GM21786 (cell line): Measurements from ENCODE around the gene DAAM2.

Source experiments
- ATAC-seq: cut with Tn5 transposase; IDR thresholded peaks from one replicate; pipeline ENCODE4 v1.9.1; 2021; ENCODE audit not compliant: unreplicated experiment

DAAM2 gene

GRCh38 chr6:39786649-39787048, 5.5 kb upstream of the DAAM2 start:
- no peak for ATAC-seq

GRCh38 chr6:39787322-39787721, 4.9 kb upstream of the DAAM2 start:
- no peak for ATAC-seq

DNA sequence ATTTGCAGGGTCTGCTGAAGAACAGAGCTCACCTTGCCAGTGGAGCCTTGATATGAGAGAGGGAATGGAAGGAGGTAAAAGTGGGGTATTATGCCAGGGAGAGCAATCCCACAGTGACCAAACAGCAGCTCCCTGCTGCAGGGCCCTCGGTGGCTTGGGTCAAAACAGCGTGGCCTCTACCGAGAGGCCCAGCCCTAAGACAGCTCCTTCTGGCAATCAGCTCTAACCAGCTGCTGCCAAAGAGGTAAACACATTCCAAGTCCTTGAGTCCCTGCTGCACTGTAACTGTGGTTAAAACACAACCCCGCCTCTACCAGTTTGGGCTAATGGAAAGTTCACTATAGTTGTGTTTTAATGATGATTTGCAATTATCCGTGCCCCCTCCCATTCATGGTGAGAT, 1.4 kb upstream of the DAAM2 start:
- no peak for ATAC-seq

DNA sequence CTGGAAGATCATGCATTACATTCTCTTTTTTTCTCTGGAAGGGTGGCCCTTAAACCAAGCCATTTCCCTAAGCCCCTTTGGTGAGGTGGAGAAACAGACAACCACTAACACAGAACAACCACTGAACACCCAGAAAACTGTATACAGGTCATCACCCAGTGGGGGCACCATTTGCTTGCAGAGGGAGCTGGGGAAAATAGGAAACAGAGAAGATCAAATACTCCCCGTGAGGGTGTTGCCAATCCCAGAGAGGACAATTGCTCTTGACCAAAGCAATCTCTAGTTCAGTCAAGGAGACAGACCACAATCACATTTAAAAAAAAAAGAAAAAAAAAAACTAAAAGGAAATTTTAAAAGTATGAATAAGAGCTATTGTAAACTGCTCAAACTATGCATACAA, 865 bp upstream of the DAAM2 start:
- ATAC-seq: no peak

GRCh38 chr6:39792540-39793450, 619 bp downstream of the DAAM2 start:
- ATAC-seq: no peak

DNA sequence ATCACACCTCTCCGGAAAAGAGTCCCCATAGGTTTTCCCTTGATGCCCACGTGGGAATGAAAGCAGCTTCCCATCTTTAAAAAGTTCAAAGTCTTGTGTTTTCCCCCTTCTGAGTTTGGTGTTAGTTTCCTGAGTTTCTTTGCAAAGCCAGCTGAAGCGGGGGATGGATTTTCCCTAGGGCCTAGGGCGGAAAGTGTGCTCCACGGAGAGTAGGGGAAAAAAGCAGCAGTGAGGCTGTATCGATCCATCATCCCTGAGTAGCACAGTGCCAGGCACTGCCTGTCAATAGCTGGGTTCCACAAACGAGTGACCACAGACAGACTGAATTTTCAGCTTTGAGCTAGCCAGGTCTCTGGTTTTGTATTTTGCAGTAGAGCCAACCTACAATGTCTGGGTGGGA, 1.3 kb downstream of the DAAM2 start:
- no peak for ATAC-seq

DNA sequence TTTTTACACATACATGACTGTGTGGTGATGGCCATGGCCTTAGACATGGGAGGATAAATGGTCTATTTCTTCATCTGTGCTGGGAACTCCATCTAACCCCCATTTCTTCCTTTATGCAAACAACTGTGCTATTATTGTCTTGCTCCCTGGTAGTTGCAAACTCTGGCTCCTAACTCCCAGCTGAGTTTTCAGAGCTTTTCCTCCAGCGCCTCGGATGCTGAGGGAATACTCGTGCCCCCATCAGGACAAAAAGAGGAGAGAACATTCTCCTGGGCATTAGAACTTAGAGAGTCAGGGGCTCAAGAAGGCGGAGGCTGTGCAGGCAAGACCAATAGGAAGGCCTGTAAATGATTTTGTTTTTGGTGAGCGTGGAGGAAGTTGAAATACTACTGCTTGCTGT, 2.1 kb downstream of the DAAM2 start:
- no peak for ATAC-seq

- ATAC-seq: no peak
Measured at GRCh38 chr6:39797751-39798150, 5.6 kb downstream of the DAAM2 start.

DNA sequence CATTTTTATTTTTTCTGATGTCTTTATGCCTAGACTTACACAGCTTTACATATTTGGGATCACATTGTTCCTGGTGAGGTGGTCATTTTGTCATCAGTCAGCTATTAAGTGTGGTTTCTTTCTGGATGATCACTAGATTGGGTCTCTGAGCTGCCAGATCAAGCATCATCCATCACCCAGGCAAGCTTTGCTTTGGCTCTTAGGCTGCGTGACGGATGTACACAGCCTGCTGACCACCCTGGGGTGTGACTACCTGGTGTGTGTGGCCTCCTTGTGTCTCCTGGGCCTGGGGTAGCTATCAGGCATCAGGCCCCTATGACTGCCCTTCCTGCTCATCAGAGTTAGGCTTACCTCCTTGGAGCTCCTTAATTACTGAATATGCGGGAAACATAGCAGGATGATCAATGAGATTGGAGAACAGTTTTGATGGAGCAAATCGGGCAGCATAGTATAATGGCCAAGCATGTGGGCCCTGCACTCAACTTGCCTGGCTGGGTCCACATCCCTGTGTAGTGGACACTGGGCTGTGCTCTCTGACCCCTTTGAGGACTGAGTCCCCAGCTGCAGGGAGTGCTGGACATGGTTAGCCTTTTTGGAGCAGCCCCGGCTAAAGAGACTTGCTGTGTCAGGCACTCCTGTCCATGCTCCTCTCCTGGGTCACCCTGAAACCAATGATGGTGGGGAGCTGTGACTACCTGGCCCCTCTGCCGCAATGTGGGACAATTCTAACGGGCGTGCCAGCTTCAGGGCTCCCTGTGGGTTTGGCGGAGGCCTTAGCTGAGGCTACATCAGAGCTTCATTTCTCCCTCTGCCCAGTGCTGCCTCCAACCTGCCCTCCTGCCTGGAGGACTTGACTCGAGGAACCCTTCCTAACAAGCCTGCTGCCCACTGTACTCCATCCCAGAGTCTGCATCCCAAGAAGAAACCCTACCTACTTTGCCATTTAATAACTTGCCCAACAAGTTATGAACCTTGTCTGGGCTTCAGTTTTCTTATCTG, 8.2 kb downstream of the DAAM2 start:
- no peak for ATAC-seq

DNA sequence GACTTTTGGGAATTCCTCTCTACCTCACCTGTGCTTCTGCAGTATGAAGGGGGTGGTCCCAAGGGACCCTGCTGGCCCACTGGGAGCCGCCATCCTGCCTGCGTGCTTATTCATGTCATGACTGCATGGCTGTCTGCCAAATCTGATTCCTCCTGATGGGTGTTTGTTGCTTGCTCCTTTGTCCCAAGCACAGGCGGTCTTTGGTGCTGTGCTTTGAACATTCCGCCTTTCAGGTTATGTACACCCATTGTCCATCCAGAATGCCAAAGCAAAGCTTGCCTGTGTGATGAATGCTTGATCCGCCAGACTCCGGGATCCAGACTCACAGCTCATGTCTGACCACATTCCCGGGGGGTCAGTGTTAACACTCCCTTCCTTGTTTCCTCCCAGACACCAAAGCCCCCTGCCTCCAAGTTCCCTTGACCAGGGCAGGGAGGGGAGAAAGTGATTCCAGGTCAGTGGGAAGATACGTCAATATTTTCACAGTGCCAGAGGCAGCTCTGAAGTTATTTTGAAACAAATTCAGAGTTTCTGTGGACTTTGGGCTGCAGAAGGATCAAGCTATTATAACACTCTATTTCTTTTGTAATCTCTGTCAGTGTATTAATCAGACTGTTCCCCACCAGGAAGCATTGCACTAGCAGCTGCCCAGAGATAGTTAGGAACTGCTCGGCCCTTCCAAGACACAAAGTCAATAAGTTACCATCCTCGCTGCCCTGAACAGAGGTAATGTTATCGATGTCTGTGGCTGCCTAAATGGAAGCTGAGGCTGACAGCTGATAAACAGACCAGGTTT, 9.5 kb downstream of the DAAM2 start:
- no peak for ATAC-seq

DNA sequence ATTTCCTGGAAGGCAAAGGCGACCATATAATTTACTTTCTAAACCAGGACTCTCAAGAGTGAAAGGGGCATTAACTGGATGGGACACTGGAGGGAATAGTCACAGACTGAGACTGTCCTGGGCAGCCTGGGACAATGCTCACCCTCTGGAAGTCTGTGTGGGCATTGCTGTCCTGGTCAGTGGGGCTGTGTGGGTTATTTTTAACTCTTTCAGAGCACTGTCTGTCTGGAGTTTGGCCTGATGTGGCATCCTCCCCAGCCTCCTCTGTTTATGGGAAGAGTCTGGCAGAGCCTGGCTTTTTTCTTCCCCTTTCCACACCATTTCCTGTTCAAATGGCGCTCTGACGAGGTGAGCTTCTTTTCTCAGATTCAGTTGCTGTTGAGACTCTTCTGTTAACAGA, 11.7 kb downstream of the DAAM2 start:
- no peak for ATAC-seq

DNA sequence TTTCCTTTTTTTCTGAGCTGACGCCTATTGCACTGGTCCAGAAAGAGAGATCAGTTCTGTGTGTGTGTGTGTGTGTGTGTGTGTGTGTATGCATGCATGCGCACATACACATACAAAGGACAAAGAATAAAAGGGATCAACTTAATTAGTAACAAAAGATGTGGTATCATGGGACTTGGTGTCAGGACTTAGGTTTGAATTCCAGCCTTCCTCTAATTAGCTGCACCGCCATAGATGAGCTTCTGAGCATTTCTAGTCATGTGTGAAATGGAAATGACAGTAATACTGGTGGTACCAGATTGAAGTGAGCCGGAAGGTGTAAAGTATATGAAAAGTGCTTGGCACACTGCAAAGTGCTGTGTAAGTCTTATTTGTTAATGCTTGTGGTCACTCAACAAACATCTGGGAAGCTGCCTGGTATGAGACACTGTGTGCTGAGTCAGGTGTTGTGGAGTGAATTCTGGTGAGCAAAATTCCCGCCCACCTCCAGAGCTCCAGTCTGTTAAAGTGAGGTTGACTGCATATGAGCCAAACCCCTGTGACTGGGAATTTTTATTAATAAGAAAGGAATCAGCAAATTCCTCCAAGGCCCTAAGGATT, 12.4 kb downstream of the DAAM2 start:
- no peak for ATAC-seq

GRCh38 chr6:39806278-39806677, 14.1 kb downstream of the DAAM2 start:
- no peak for ATAC-seq

GRCh38 chr6:39808346-39808745, 16.2 kb downstream of the DAAM2 start:
- no peak for ATAC-seq

DNA sequence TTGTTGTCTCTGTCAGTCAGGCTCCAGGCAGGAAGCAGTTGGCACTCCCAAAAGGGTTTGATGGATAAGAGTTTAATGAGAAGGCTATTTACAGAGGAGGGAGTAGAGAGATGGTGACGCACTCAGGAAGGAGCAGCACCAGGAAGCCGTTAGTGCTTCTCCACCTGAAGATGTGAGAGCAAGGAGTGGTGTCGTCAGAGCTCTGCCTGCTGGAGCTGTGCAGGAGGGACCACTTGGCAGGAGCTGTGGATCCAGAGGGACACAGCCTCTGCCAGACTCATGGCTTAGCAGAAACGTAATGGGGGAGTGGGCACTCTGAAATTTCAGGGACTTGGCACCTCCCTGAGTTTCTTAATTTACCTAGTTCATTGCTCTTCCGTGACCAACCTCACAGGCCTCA, 16.8 kb downstream of the DAAM2 start:
- ATAC-seq: no peak

- ATAC-seq: no peak
Measured at GRCh38 chr6:39811835-39812345, 19.7 kb downstream of the DAAM2 start.

GRCh38 chr6:39812496-39812852, 20.3 kb downstream of the DAAM2 start:
- no peak for ATAC-seq

DNA sequence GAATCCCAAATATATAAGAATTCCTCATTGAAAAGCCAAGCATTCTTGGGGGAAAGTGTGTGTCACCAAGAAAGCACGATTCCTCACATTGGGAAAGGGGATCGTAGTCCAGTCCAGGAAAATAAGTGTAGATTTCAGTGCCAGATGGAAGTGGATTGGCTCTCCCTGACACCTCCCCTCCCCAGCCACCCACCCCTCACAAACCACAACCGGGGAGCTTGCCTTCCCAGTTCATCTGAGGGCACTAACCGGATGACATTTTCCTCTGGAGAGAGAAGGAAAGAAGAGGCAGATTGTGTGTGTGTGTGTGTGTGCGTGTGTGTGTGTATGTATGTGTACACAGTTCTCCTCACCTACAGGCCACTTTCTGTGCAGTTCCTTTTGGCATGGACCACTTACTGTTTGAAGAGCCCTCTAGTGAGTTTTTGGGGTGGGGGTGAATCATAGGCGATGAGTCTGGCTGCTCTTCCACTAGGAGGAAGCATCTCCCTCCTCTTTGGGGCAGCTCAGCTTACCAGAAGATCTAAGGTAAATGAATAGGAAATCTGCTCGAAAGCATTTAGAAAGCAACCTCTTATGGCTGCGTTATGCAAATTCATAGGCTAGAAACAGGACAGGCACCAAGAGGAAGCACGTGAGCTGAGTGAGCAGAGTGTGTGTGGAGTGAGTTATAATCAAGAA, 20.8 kb downstream of the DAAM2 start:
- peak; percentile 77 for ATAC-seq

GRCh38 chr6:39814236-39814635, 22.1 kb downstream of the DAAM2 start:
- ATAC-seq: no peak

DNA sequence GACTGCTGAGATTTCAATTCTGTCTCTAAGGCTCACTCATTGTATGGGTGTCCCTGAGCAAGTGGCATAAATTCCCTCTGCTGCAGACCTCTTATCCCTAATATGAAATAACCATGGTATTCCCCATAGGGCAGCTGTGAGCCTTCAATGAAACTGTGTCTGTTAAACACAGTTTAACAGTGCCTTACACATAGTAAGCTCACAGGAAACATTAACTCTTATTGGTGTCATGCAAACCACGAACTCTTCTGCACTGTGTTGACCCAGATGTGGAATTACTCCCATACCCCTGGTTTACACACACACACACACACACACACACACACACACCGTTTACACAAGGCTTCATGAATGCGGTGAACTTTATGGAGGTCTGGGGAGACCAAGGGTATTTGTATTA, 23.2 kb downstream of the DAAM2 start:
- ATAC-seq: no peak
